PC-3 (cell line): ENCODE data around the gene LMBRD1. TPM values are rescaled to one million over a fixed set of nuclear protein-coding genes. Genes with fewer than 3 reads are reported as not detected.

Source experiments
- ATAC-seq: fragments of 200-7000 bp; cut with Tn5 transposase; 2 replicates; pipeline ENCODE4 v1.9.1; 2020; ENCODE audit warnings: mild to moderate bottlenecking, moderate library complexity
- BruUV-seq: library from RNA; stranded (reverse); fragments of 400-500 nt; replicated peaks from 2 replicates; lab custom pipeline; 2021; lab: Mats Ljungman, UMichigan
- CTCF ChIA-PET: fragments of 300-600 bp; sonication (Branson Sonifier 250); formaldehyde crosslinking; loops from one replicate; lab custom pipeline; 2022; ENCODE audit warnings: antibody characterized with exemption; lab: Charles Lee
- POLR2A ChIA-PET: fragments of 300-600 bp; sonication (Branson Sonifier 250); formaldehyde crosslinking; loops from one replicate; lab custom pipeline; 2022; ENCODE audit warnings: antibody characterized with exemption; ENCODE audit not compliant: unreplicated experiment; lab: Charles Lee
- DNase-seq: peaks from one replicate; pipeline ENCODE4 v3.0.0-alpha.2; 2015
- H2AFZ ChIP-seq: fragments of 300-600 bp; sonication (generic); 2 replicates; pipeline ENCODE4 v1.6.0; 2016; ENCODE audit warnings: antibody characterized with exemption, low read length
- H3F3A ChIP-seq: fragments of 300-600 bp; sonication (generic); one replicate; pipeline ENCODE4 v1.6.0; 2017; ENCODE audit warnings: antibody characterized with exemption, low read length, control low read depth, mild to moderate bottlenecking; ENCODE audit not compliant: unreplicated experiment
- H3K27ac ChIP-seq: fragments of 300-600 bp; sonication (generic); 2 replicates; pipeline ENCODE4 v1.5.1; 2016; ENCODE audit warnings: mild to moderate bottlenecking, low read length
- H3K27me3 ChIP-seq: fragments of 300-600 bp; sonication (generic); 2 replicates; pipeline ENCODE4 v1.6.1; 2016; ENCODE audit warnings: low read length, mixed read lengths
- H3K36me3 ChIP-seq: fragments of 300-600 bp; sonication (generic); 2 replicates; pipeline ENCODE4 v1.6.1; 2016; ENCODE audit warnings: low read depth, mixed run types, low read length, mixed read lengths
- H3K4me1 ChIP-seq: fragments of 300-600 bp; sonication (generic); 2 replicates; pipeline ENCODE4 v1.5.1; 2016; ENCODE audit warnings: low read length; ENCODE audit not compliant: insufficient read depth
- H3K4me2 ChIP-seq: fragments of 300-600 bp; sonication (generic); 2 replicates; pipeline ENCODE4 v1.6.0; 2016; ENCODE audit warnings: low read length
- H3K4me3 ChIP-seq: fragments of 300-600 bp; sonication (generic); 2 replicates; pipeline ENCODE4 v1.5.1; 2016; ENCODE audit warnings: mild to moderate bottlenecking, low read length, mixed read lengths
- H3K79me2 ChIP-seq: fragments of 300-600 bp; sonication (generic); 2 replicates; pipeline ENCODE4 v1.6.1; 2017; ENCODE audit warnings: low read length, mixed read lengths
- H3K9ac ChIP-seq: fragments of 300-600 bp; sonication (generic); 2 replicates; pipeline ENCODE4 v1.6.0; 2016; ENCODE audit warnings: mild to moderate bottlenecking, low read length
- H3K9me2 ChIP-seq: fragments of 300-600 bp; sonication (generic); replicated peaks from 2 replicates; pipeline ENCODE4 v1.6.1; 2016; ENCODE audit warnings: mixed run types, low read length, mixed read lengths
- H3K9me3 ChIP-seq: fragments of 300-600 bp; sonication (generic); 2 replicates; pipeline ENCODE4 v1.6.1; 2016; ENCODE audit warnings: low read length, mixed read lengths
- H4K20me1 ChIP-seq: fragments of 300-600 bp; sonication (generic); 2 replicates; pipeline ENCODE4 v1.6.1; 2016; ENCODE audit warnings: low read length, mixed read lengths
- EZH2 ChIP-seq: fragments of 300-600 bp; sonication (generic); IDR thresholded peaks from one replicate; pipeline ENCODE4 v1.6.1; 2017; ENCODE audit warnings: antibody characterized with exemption, mild to moderate bottlenecking, low read length; ENCODE audit not compliant: unreplicated experiment
- EZH2phosphoT487 ChIP-seq: fragments of 300-600 bp; sonication (generic); IDR thresholded peaks from 2 replicates; pipeline ENCODE4 v1.6.1; 2018; ENCODE audit warnings: mild to moderate bottlenecking, antibody characterized with exemption, low read length, borderline replicate concordance
- intact Hi-C: fragments of 100-400 bp; cut with micrococcal nuclease; formaldehyde crosslinking; loops from 2 replicates; pipeline ENCODE4 v1.9.0; 2023
- total RNA-seq: library from RNA; depleted of rRNA; stranded (reverse); fragments of >200 nt; gene quantifications from 2 replicates; pipeline ENCODE4 v1.2.3, GENCODE V29; 2014
- TF ChIP-seq, protein P1 (sequence below): fragments of 300-600 bp; sonication (generic); conservative IDR thresholded peaks from 2 replicates; pipeline ENCODE4 v1.5.1; 2017; ENCODE audit warnings: antibody characterized with exemption, low read depth, mild to moderate bottlenecking, low read length

The LMBRD1 gene
- total RNA-seq, 1 experiment from 2014 or later, result 5.4 TPM

DNA sequence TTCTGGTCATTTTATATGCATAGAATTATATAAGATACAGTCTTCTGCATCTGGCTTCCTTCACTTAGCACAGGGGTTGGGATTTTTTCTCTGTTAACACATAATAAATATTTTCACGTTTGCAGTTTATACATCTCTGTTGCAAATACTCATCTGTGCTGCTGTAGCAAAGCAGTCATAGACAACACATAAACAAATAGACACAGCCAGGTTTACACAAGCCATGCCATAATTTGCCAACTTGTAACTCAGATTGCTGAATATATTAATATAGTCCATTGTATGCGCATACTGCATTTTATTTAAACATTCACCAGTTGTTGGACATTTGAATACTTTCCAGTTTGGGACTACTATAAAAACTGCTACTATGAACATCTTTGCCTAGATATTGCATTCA is 35.0 kb downstream of the LMBRD1 start:
- no peak overlapping the region for H2AFZ ChIP-seq
- H3K9ac ChIP-seq, result no peak overlapping the region
- ChIA-PET POLR2A (no interaction called here), CTCF (no interaction called here)
- no peak overlapping the region for H3K4me3 ChIP-seq
- H3K27me3 ChIP-seq, result no peaks in the 10 kb centered on the region
- ATAC-seq (no peak), DNase-seq (no peak)
- no peak overlapping the region for H3K27ac ChIP-seq
- no peaks in the 10 kb centered on the region for H3K9me2 ChIP-seq
- H3K4me2 ChIP-seq, result no peak overlapping the region
- H4K20me1 ChIP-seq, result no peaks in the 10 kb centered on the region
- no peak for TF ChIP-seq EZH2phosphoT487
- no peaks in the 10 kb centered on the region for H3K4me1 ChIP-seq
- H3K36me3 ChIP-seq, result no peaks in the 10 kb centered on the region
- no peaks in the 10 kb centered on the region for H3K79me2 ChIP-seq
- no peaks in the 10 kb centered on the region for H3F3A ChIP-seq
- intact Hi-C loops, result no loop called here
- no TSS peak for BruUV-seq
- H3K9me3 ChIP-seq, result no peaks in the 10 kb centered on the region

DNA sequence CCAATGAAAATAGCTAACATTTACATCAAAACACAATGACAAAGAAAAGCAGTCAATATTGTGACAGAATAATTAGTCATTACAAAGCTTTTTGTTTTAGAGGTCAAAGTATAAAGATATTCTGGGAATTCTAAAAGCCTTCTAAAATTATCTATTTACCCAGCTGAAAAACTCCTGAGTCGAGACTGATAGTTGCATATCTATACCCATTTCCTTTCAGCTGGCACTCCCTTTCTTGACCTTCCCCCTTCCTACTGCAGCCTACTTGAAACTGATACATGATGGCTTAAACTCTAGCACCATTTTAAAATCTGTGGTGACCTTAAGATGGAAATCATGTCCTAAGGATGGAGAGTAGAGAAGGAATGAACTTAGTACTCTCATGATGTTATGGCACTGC is 38.6 kb downstream of the LMBRD1 start:
- intact Hi-C loops, result no loop called here
- Histone ChIP-seq H3K27me3 (no peaks in the 10 kb centered on the region), H3K4me2 (no peak overlapping the region), H3K9ac (no peak overlapping the region), H3K36me3 (no peaks in the 10 kb centered on the region), H3K79me2 (no peaks in the 10 kb centered on the region), H2AFZ (no peak overlapping the region), H3K9me2 (no peaks in the 10 kb centered on the region), H3K4me3 (no peak overlapping the region), H3F3A (no peaks in the 10 kb centered on the region), H3K9me3 (no peaks in the 10 kb centered on the region), H3K4me1 (no peaks in the 10 kb centered on the region), H4K20me1 (no peaks in the 10 kb centered on the region), H3K27ac (no peak overlapping the region)
- ATAC-seq (no peak), DNase-seq (no peak)
- no peak for TF ChIP-seq EZH2phosphoT487
- no peak for TF ChIP-seq EZH2
- TF ChIP-seq, protein P1, sequence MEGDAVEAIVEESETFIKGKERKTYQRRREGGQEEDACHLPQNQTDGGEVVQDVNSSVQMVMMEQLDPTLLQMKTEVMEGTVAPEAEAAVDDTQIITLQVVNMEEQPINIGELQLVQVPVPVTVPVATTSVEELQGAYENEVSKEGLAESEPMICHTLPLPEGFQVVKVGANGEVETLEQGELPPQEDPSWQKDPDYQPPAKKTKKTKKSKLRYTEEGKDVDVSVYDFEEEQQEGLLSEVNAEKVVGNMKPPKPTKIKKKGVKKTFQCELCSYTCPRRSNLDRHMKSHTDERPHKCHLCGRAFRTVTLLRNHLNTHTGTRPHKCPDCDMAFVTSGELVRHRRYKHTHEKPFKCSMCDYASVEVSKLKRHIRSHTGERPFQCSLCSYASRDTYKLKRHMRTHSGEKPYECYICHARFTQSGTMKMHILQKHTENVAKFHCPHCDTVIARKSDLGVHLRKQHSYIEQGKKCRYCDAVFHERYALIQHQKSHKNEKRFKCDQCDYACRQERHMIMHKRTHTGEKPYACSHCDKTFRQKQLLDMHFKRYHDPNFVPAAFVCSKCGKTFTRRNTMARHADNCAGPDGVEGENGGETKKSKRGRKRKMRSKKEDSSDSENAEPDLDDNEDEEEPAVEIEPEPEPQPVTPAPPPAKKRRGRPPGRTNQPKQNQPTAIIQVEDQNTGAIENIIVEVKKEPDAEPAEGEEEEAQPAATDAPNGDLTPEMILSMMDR, result no peak
- ChIA-PET CTCF (no interaction called here), POLR2A (no interaction called here)
- no TSS peak for BruUV-seq

DNA sequence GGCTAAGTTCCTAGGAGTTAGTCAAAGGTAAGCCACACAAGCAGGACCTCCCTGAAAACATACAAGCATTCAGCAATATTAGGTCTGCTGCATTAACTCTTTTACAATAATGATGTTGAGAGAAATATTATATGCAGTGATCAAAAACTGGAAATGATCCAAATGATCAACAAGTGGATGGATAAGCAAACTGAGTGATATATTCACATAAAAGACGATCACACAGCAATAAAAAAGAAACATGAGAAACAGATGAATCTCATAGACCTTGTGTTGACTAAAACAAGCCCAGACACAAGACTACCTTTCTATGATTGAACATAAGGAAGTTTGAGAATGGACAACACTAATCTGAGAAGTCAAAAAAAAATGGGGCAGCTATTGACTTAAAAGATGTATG is 39.9 kb downstream of the LMBRD1 start:
- Histone ChIP-seq H3K9ac (no peak overlapping the region), H3K4me2 (no peak overlapping the region), H3K4me3 (no peak overlapping the region), H3K27me3 (no peaks in the 10 kb centered on the region), H3K27ac (no peak overlapping the region), H3K9me3 (no peaks in the 10 kb centered on the region), H3K4me1 (no peaks in the 10 kb centered on the region), H3K36me3 (no peaks in the 10 kb centered on the region), H3F3A (no peaks in the 10 kb centered on the region), H3K79me2 (no peaks in the 10 kb centered on the region), H4K20me1 (no peaks in the 10 kb centered on the region), H2AFZ (no peak overlapping the region), H3K9me2 (no peaks in the 10 kb centered on the region)
- DNase-seq (no peak), ATAC-seq (no peak)
- intact Hi-C loops, result no loop called here
- TF ChIP-seq, protein P1, result no peak
- TF ChIP-seq EZH2phosphoT487 (no peak), EZH2 (no peak)
- ChIA-PET CTCF (no interaction called here), POLR2A (no interaction called here)
- no TSS peak for BruUV-seq
